ENCODE results near the gene TNFRSF18. TPM values are rescaled to one million over a fixed set of nuclear protein-coding genes. Genes with fewer than 3 reads are reported as not detected.

Gene TNFRSF18
- total and polyA plus RNA-seq, 9 donors = 1.8 to 7.4 (median 3.0) TPM

GRCh38 chr1:1228596-1229321 lies 22.4 kb upstream of the TNFRSF18 start:
- peaks cover 25% of the 10 kb centered on the region for H3K4me1 ChIP-seq (ENCODE audit: control insufficient read depth, insufficient read depth, low read length)
- no peak for DNase-seq
- no peaks in the 10 kb centered on the region for H3K9me3 ChIP-seq (replicated peaks; ENCODE audit: control insufficient read depth, low read depth, low read length)
- H3K36me3 ChIP-seq (ENCODE audit: control insufficient read depth, insufficient read depth, low read length) = peaks cover 46% of the 10 kb centered on the region
- no peak overlapping the region for H3K4me3 ChIP-seq (ENCODE audit: low read length)
- WGBS (ENCODE audit: insufficient coverage) = 89% methylated on average over 28 of the region's 28 CpGs
- no peak overlapping the region for H3K27ac ChIP-seq (ENCODE audit: low read length)
- H3K27me3 ChIP-seq (ENCODE audit: control insufficient read depth, insufficient read depth, low read length) = no peaks in the 10 kb centered on the region

DNA sequence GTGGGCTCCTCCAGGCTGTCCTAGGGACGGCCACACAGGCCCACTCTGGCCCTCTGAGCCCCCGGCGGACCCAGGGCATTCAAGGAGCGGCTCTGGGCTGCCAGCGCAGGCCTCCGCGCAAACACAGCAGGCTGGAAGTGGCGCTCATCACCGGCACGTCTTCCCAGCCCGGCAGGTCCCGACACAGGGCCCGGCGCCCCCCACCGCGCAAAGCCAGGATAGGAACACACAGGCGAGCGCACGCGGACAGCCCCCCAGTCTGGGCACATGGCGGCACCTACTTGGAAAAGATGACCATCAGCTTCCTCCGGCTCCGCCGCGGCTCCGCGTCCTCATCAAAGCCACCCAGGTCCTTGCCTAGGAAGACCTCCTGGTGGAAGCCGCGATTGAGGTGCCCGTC lies 21.8 kb upstream of the TNFRSF18 start:
- Histone ChIP-seq H3K4me3 (ENCODE audit: low read length) (no peak overlapping the region), H3K27ac (ENCODE audit: low read length) (no peak overlapping the region), H3K36me3 (ENCODE audit: control insufficient read depth, insufficient read depth, low read length) (peaks cover 47% of the 10 kb centered on the region), H3K4me1 (ENCODE audit: control insufficient read depth, insufficient read depth, low read length) (peaks cover 25% of the 10 kb centered on the region), H3K9me3 (replicated peaks; ENCODE audit: control insufficient read depth, low read depth, low read length) (no peaks in the 10 kb centered on the region), H3K27me3 (ENCODE audit: control insufficient read depth, insufficient read depth, low read length) (no peaks in the 10 kb centered on the region)
- WGBS (ENCODE audit: insufficient coverage) = 96% methylated on average over 30 of the region's 30 CpGs
- no peak for DNase-seq

GRCh38 chr1:1227386-1227785 lies 21.0 kb upstream of the TNFRSF18 start:
- 95% methylated on average over 25 of the region's 25 CpGs for WGBS (ENCODE audit: insufficient coverage)
- Histone ChIP-seq H3K4me3 (ENCODE audit: low read length) (no peak overlapping the region), H3K27ac (ENCODE audit: low read length) (no peak overlapping the region), H3K27me3 (ENCODE audit: control insufficient read depth, insufficient read depth, low read length) (no peaks in the 10 kb centered on the region), H3K36me3 (ENCODE audit: control insufficient read depth, insufficient read depth, low read length) (peaks cover 55% of the 10 kb centered on the region), H3K4me1 (ENCODE audit: control insufficient read depth, insufficient read depth, low read length) (peaks cover 21% of the 10 kb centered on the region), H3K9me3 (replicated peaks; ENCODE audit: control insufficient read depth, low read depth, low read length) (no peaks in the 10 kb centered on the region)
- no peak for DNase-seq

DNA sequence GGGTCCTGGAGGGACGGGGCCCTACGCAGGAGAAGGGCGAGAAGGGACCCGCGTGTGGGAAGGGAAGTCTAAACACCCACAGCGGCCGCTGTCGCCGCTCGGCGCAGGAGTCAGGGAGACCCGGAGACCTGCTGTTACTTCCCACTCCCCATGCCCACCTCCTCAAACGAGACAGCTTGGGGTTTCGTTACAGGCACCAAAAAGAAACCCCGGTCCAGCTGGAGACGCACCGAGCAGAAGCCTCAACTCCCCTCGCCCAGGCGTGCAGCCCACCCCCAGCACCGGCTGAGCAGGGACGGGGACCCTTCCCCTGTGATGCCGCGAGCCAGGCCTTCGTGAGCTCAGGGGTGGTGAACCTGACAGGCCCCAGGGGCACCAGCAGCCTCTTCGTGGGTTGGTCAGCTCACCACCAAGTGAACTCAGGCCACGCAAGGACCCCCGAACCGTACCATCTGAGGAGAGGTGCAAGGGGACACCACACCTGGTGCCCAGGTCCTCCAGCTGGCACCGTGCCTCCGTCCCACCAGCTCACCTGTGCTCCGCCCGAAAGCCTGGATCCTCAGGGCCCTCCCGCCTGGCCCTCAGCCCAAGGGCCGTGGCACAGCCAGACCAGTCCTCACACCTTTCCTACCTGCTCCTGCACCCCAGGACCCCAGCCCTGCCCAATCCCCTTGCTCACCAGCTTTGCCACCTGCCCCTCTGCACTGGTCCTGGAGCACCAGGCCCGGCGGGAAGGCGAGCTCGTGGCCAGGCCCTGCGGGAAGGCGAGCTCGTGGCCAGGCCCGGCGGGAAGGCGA lies 20.4 kb upstream of the TNFRSF18 start:
- Histone ChIP-seq H3K4me1 (ENCODE audit: control insufficient read depth, insufficient read depth, low read length) (peaks cover 21% of the 10 kb centered on the region), H3K36me3 (ENCODE audit: control insufficient read depth, insufficient read depth, low read length) (peaks cover 59% of the 10 kb centered on the region), H3K4me3 (ENCODE audit: low read length) (no peak overlapping the region), H3K27me3 (ENCODE audit: control insufficient read depth, insufficient read depth, low read length) (no peaks in the 10 kb centered on the region), H3K9me3 (replicated peaks; ENCODE audit: control insufficient read depth, low read depth, low read length) (no peaks in the 10 kb centered on the region), H3K27ac (ENCODE audit: low read length) (no peak overlapping the region)
- no peak for DNase-seq
- 95% methylated on average over 35 of the region's 44 CpGs for WGBS (ENCODE audit: insufficient coverage)

- Histone ChIP-seq H3K27ac (ENCODE audit: low read length) (no peak overlapping the region), H3K27me3 (ENCODE audit: control insufficient read depth, insufficient read depth, low read length) (no peaks in the 10 kb centered on the region), H3K9me3 (replicated peaks; ENCODE audit: control insufficient read depth, low read depth, low read length) (no peaks in the 10 kb centered on the region), H3K36me3 (ENCODE audit: control insufficient read depth, insufficient read depth, low read length) (peaks cover 67% of the 10 kb centered on the region), H3K4me3 (ENCODE audit: low read length) (no peak overlapping the region), H3K4me1 (ENCODE audit: control insufficient read depth, insufficient read depth, low read length) (peaks cover 19% of the 10 kb centered on the region)
- 88% methylated on average over 18 of the region's 18 CpGs for WGBS (ENCODE audit: insufficient coverage)
- DNase-seq = no peak
These were observed 19.5 kb upstream of the TNFRSF18 start for GRCh38 chr1:1225913-1226312.

DNA sequence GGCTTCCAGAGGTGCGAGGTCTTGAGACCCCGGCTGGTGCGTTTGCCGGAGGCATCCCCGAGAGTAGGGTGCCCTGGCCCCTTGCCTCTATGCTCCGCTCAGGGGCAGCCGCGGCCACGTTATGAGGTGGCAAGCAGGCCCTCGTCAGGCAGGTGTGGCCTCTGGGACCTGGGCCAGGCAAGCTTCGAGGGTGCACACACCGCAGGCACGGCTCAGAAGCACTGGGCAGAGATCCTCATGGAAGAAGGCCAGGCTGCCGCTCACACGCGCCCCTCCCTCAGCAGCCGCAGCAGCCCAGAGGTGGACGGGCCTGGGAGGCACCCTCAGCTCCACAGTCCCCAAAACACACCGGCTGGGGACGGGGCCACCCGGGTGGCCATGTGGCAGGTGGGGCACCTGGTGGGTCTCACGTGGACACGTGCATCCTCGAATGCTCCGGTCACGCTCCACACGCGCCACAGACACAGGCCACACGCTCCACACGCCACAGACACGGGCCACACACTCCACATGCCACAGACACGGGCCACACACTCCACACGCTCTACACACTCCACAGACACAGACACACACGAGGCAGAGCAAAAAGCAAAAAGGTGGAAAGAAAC lies 18.9 kb upstream of the TNFRSF18 start:
- WGBS (ENCODE audit: insufficient coverage) = 93% methylated on average over 26 of the region's 34 CpGs

GRCh38 chr1:1223891-1224290 lies 17.5 kb upstream of the TNFRSF18 start:
- Histone ChIP-seq H3K9me3 (replicated peaks; ENCODE audit: control insufficient read depth, low read depth, low read length) (no peaks in the 10 kb centered on the region), H3K27me3 (ENCODE audit: control insufficient read depth, insufficient read depth, low read length) (no peaks in the 10 kb centered on the region), H3K4me1 (ENCODE audit: control insufficient read depth, insufficient read depth, low read length) (no peaks in the 10 kb centered on the region), H3K27ac (ENCODE audit: low read length) (no peak overlapping the region), H3K36me3 (ENCODE audit: control insufficient read depth, insufficient read depth, low read length) (peaks cover 79% of the 10 kb centered on the region), H3K4me3 (ENCODE audit: low read length) (no peak overlapping the region)
- WGBS (ENCODE audit: insufficient coverage) = 95% methylated on average over 21 of the region's 21 CpGs
- DNase-seq = no peak

More for the DNA sequence above, 18.9 kb upstream of the TNFRSF18 start:
- H3K27ac ChIP-seq (ENCODE audit: low read length) = no peak overlapping the region
- peaks cover 73% of the 10 kb centered on the region for H3K36me3 ChIP-seq (ENCODE audit: control insufficient read depth, insufficient read depth, low read length)
- no peak for DNase-seq
- no peak overlapping the region for H3K4me3 ChIP-seq (ENCODE audit: low read length)
- no peaks in the 10 kb centered on the region for H3K9me3 ChIP-seq (replicated peaks; ENCODE audit: control insufficient read depth, low read depth, low read length)
- no peaks in the 10 kb centered on the region for H3K27me3 ChIP-seq (ENCODE audit: control insufficient read depth, insufficient read depth, low read length)
- H3K4me1 ChIP-seq (ENCODE audit: control insufficient read depth, insufficient read depth, low read length) = peaks cover 13% of the 10 kb centered on the region

DNA sequence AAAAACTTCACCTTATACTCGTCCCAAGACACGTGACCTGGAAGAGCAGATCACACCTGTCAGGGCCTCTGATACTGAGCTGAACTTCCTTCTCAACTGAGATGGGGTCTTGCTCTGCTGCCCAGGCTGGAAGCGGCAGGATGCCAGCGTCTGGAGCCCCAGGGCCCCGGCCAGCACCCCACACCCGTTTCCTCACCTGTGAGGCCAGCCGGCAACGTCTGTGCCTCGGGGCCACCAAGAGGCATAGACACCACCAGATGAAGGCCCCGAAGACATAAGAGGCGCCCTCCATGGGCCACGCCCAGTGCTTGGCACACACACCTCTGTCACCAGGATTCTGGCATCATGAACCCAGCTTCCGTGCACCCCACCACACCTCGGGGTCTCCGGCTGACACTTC lies 16.9 kb upstream of the TNFRSF18 start:
- Histone ChIP-seq H3K4me3 (ENCODE audit: low read length) (no peak overlapping the region), H3K27ac (ENCODE audit: low read length) (no peak overlapping the region), H3K9me3 (replicated peaks; ENCODE audit: control insufficient read depth, low read depth, low read length) (no peaks in the 10 kb centered on the region), H3K36me3 (ENCODE audit: control insufficient read depth, insufficient read depth, low read length) (peaks cover 79% of the 10 kb centered on the region), H3K27me3 (ENCODE audit: control insufficient read depth, insufficient read depth, low read length) (no peaks in the 10 kb centered on the region), H3K4me1 (ENCODE audit: control insufficient read depth, insufficient read depth, low read length) (no peaks in the 10 kb centered on the region)
- DNase-seq = no peak
- WGBS (ENCODE audit: insufficient coverage) = 94% methylated on average over 12 of the region's 15 CpGs

DNA sequence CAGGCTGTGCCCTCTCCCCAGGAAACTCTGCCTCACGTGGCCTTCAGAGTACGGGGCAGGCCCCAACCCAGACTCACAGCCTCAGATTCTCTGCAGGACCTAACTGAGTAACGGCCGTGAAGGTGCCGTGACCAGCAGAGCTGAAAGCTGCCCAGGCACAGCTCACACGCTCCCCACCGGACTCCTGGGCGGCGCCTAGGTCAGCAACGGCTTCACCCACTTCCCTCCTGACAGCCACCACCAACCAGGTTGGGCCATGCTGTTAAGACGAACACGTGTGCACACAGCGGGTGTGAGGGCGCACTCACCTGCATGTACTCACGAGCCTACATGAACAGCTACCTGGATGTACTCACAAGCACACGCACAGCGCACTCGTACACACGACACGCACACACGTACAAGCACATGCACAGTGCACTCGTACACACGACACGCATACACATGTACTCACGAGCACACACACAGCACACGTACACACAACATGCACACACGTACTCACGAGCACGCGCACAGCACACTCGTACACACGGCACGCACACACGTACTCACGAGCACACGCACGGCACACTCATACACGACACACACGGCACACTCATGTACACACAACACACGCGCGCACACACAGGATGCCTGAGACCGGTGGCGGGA lies 16.3 kb upstream of the TNFRSF18 start:
- Histone ChIP-seq H3K9me3 (replicated peaks; ENCODE audit: control insufficient read depth, low read depth, low read length) (no peaks in the 10 kb centered on the region), H3K4me1 (ENCODE audit: control insufficient read depth, insufficient read depth, low read length) (no peaks in the 10 kb centered on the region), H3K36me3 (ENCODE audit: control insufficient read depth, insufficient read depth, low read length) (peaks cover 79% of the 10 kb centered on the region), H3K27ac (ENCODE audit: low read length) (no peak overlapping the region), H3K4me3 (ENCODE audit: low read length) (no peak overlapping the region), H3K27me3 (ENCODE audit: control insufficient read depth, insufficient read depth, low read length) (no peaks in the 10 kb centered on the region)
- whole genome bisulfite sequencing (ENCODE audit: insufficient coverage) = 93% methylated on average over 41 of the region's 44 CpGs
- no peak for DNase-seq
